GM10266 (cell line): ENCODE results near the gene ERBIN.

Experiments used
- DNase-seq: peaks from one replicate; pipeline ENCODE4 v3.0.0; 2012; ENCODE audit errors: extremely low spot score
- TF ChIP-seq, protein P1 (sequence below): IDR thresholded peaks from 2 replicates; pipeline ENCODE4 v1.5.1; 2012; ENCODE audit warnings: mild to moderate bottlenecking, low read depth; ENCODE audit not compliant: control insufficient read depth, insufficient read depth; ENCODE audit errors: missing control alignments

The ERBIN gene

DNA sequence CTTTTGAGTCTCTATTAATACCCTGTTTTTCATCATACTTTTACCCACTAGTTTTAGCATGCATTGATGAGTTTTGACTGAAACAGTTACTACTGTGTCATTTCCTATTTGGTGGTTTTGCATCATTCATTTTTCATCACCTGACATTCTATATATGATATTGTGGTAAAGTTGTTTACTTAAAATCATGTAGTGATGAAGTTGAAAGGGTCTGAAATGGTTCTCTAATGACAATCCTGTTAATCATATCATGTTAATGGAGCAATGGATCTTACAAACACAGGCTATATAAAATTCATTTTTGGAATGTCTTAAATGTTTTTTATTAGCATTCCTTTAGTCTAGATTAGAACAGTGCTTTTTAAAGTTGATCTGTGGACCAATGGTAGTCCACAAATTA, 84.1 kb downstream of the ERBIN start:
- DNase-seq: no peak
- TF ChIP-seq, protein P1, sequence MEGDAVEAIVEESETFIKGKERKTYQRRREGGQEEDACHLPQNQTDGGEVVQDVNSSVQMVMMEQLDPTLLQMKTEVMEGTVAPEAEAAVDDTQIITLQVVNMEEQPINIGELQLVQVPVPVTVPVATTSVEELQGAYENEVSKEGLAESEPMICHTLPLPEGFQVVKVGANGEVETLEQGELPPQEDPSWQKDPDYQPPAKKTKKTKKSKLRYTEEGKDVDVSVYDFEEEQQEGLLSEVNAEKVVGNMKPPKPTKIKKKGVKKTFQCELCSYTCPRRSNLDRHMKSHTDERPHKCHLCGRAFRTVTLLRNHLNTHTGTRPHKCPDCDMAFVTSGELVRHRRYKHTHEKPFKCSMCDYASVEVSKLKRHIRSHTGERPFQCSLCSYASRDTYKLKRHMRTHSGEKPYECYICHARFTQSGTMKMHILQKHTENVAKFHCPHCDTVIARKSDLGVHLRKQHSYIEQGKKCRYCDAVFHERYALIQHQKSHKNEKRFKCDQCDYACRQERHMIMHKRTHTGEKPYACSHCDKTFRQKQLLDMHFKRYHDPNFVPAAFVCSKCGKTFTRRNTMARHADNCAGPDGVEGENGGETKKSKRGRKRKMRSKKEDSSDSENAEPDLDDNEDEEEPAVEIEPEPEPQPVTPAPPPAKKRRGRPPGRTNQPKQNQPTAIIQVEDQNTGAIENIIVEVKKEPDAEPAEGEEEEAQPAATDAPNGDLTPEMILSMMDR: no peak

DNA sequence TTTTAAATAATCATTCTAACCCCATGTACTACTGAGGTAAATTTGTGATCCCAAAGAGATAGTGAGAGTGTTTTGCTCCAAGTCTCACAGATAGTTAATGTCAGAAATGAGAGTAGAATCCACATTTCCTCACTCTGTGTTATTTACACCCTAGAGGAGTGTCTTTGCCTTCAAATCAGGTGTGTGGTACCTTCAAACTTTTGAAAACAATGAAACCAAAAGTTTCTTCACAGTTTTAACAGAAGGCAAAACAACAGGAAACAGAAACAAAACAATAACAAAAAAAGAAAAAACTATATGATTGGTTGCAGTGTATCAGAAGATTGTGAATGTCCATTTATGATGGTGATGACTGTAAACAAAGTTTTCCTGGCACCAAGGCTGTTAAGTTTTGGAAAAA, 85.9 kb downstream of the ERBIN start:
- TF ChIP-seq, protein P1: no peak
- no peak for DNase-seq

DNA sequence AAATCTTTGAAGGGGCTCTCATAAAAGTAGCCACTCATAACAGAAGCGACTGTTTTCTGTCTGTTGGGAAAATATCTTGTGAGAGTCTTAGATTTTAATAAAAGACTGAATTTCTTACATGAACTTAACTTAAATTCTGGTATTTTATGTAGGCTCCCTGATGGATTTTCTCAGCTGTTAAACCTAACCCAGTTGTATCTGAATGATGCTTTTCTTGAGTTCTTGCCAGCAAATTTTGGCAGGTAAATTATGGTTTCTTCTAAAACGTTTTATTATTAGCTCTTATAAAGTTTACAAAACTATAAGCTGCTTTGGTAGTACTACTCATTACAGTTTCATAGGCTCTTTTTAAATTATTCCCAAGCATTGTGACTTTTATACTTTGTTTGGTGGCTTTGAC, 87.0 kb downstream of the ERBIN start:
- no peak for DNase-seq
- TF ChIP-seq, protein P1: no peak

DNA sequence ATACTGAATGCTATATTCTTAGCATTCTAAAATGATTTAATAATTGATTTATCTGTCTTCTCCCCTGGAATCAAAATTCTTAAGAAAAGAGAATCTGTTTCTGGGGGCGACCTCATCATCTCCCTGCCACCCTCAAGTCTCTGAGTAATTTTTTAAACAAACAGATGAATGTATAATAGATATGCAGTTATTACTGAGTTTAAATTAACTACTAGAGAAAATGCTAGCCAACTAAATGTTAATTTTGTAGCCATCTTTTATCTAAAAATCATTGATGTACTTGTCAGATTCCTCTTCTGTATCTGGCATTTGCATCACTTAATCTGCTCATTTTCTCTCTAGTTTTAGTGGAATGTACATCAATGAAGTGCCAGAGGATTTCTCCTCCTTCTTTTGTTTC, 87.5 kb downstream of the ERBIN start:
- no peak for DNase-seq
- TF ChIP-seq, protein P1: no peak

DNA sequence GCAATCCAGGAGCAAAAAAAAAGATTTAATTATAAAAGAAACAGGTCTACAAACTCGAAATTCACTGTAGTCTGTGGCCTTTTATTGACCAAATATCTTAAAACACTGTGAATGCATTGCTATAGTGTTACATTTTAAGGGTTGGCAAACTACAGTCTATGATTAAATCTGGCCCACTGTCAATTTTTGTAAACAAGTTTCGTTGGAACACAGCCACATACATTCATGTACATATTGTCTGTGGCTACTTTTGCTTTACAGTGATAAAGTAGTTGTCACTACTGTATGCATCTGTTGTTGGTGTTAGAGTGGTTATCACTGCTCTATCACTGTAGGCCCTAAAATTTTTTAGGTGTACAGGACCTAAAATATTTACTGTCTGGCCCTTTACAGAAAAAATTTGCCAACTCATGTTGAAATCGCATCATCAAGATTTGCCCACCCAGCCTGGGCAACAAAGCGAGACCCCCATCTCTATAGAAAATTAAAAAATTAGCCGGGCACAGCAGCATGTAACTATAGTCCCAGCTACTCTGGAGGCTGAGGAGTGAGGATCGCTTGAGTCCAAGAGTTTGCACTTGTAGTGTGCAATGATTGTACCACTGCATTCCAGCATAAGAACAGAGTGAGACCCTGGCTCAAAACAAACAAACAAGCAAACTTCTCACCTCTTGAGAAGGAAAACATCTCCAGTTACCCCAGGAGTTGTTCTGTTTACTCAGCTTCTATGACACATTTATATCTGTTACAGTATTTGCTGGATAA, 89.0 kb downstream of the ERBIN start:
- TF ChIP-seq, protein P1: no peak
- DNase-seq: no peak

DNA sequence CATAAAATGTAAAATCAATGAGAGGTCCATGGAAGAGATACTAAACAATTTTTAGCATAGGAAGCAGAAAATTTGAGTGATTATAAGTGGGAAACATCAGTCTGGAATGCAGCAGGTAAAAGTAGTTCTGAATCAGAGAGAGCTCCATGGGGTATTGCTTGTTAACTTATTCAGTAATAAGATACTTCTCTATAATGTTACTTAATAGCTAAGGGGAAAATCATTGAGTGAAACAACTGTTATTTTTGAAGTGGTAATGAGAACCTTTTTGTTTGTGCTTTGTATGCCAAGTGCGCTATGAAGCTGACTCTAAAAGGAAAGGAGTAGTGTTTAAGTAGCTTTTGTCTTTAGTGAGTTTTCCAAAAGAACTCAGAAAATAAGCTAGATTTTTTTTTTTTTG, 95.2 kb downstream of the ERBIN start:
- no peak for DNase-seq
- TF ChIP-seq, protein P1: no peak

DNA sequence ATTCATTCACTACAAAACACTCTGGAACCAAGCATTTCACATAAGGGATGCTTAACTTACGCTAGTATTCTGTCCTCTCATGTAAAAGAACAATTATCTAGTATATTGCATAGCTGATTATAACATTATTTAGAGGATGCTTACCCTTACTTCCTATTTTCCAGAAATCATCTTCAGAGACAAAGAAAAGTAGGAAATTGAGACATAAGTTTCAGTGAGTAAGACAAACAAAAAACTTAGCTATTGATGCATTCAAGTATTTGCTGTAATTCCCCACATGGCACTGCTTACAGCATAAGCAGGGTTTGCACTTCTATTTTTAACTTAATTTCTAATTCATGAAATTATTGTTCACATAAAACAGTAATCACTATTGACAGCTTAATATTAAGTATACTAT, 112.9 kb downstream of the ERBIN start:
- no peak for DNase-seq
- TF ChIP-seq, protein P1: no peak
